Natural killer cell (primary cell): ENCODE measurements around the gene ALK. TPM values are rescaled to one million over a fixed set of nuclear protein-coding genes. Genes with fewer than 3 reads are reported as not detected.

Experiments used
- ATAC-seq, 3 donors: fragments of 150-1000 bp in 2 of 3; fragments of 200-7000 bp in 1 of 3; cut with Tn5 transposase; 1 replicate in 1 of 3; 2 replicates in 2 of 3; pipeline ENCODE4 v1.10.0; 2021; ENCODE audit warnings: mild to moderate bottlenecking in 2 of 3, moderate library complexity in 2 of 3
- DNase-seq, 2 donors: peaks; one replicate each; pipeline versions ENCODE4 v3.0.0 to v3.0.0-alpha.2; 2013 to 2021; ENCODE audit warnings: mixed read lengths in 1 of 2
- H3K27ac ChIP-seq: one replicate; pipeline ENCODE4 v1.5.1; 2013; ENCODE audit warnings: mild to moderate bottlenecking, low read length
- H3K27me3 ChIP-seq: one replicate; pipeline ENCODE4 v1.6.1; 2013; ENCODE audit warnings: low read length; ENCODE audit not compliant: control insufficient read depth, insufficient read depth
- H3K36me3 ChIP-seq: one replicate; pipeline ENCODE4 v1.6.1; 2013; ENCODE audit warnings: low read length; ENCODE audit not compliant: control insufficient read depth, insufficient read depth
- H3K4me1 ChIP-seq: one replicate; pipeline ENCODE4 v1.6.1; 2013; ENCODE audit warnings: low read length; ENCODE audit not compliant: control insufficient read depth, insufficient read depth
- H3K4me3 ChIP-seq: one replicate; pipeline ENCODE4 v1.5.1; 2013; ENCODE audit warnings: low read length
- H3K9me3 ChIP-seq: one replicate; pipeline ENCODE4 v1.6.1; 2013; ENCODE audit warnings: low read length; ENCODE audit not compliant: control insufficient read depth, insufficient read depth
- H3K27ac Mint-ChIP-seq, 2 donors: one replicate each; pipeline ENCODE4 v1.8.0; 2022; ENCODE audit warnings: mild to moderate bottlenecking in 2 of 2, mixed read lengths in 2 of 2, moderate library complexity in 1 of 2
- H3K27me3 Mint-ChIP-seq, 2 donors: one replicate each; pipeline ENCODE4 v1.8.0; 2022; ENCODE audit warnings: low read depth in 2 of 2, mixed read lengths in 2 of 2
- H3K36me3 Mint-ChIP-seq: one replicate; pipeline ENCODE4 v1.8.0; 2022; ENCODE audit warnings: mixed read lengths
- H3K4me1 Mint-ChIP-seq, 2 donors: one replicate each; pipeline ENCODE4 v1.8.0; 2022; ENCODE audit warnings: mixed read lengths in 2 of 2
- H3K4me3 Mint-ChIP-seq: one replicate; pipeline ENCODE4 v1.8.0; 2022; ENCODE audit warnings: mild to moderate bottlenecking, moderate library complexity, mixed read lengths
- H3K9me3 Mint-ChIP-seq, 2 donors: one replicate each; pipeline ENCODE4 v1.8.0; 2022; ENCODE audit warnings: mixed read lengths in 2 of 2
- WGBS: methylation state at CpG from one replicate; pipeline ENCODE4 v1.1.7; 2013; ENCODE audit warnings: missing lambda C conversion rate; ENCODE audit not compliant: insufficient coverage; 5-methylcytosine and 5-hydroxymethylcytosine counted together
- intact Hi-C: fragments of 100-400 bp; cut with micrococcal nuclease; formaldehyde crosslinking; loops from one replicate; pipeline ENCODE4 v1.14.2; 2022
- total RNA-seq, 4 donors: library from RNA; stranded (reverse); fragments of 120-200 nt in 1 of 4; gene quantifications; one replicate each; pipeline versions ENCODE4 v1.2.3 to v1.2.4, GENCODE V29; 2013 to 2022
- TF ChIP-seq, protein P1 (sequence below): fragments of 200-600 bp; IDR thresholded peaks from one replicate; pipeline ENCODE4 v1.8.0; 2022; ENCODE audit warnings: antibody characterized with exemption

ALK gene
- total RNA-seq, 3 donors from 2014 or later (not counting 1 experiment from before 2014, with no cell fraction given), result not detected

DNA sequence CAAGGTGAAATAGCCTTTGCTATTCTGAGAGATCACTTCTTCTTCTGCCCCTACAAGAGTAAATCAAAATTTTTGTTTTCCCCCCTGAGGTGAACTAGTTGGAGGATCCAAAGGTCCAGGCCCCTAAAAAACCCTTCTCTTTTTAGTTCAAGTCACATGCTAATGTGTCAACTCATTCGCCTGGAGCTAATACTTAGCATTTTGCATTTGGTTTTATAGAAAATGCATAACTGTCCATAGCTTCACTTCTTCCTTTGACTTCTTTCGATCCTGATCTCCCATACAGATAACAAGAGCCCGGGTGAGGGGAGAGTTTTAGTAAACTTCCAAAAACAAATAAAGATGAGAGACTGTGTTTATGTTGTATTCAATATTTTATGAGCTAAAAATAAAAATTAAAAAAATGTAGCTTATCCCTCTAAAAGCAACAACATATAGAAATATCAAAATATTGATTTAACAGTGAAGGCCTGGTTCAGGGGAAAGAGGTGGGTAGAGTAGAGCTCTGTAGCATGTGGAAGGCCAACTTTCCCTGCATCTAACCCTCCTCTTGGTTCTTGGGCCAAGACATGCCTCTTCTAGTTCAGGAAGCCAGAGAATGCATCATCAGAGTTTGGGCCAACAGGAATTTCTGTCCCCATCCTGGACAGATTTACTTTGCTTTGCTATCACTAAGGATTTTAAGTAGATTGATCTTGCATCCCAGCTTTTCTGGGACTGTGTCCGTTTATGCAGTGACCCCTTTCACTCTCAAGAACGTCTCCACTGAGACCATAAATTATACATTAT lies 333.8 kb downstream of the ALK start:
- peaks cover 0 to 9% of the 10 kb centered on the region in 2 donors for H3K27me3 Mint-ChIP-seq
- H3K9me3 ChIP-seq, result no peaks in the 10 kb centered on the region
- no peaks in the 10 kb centered on the region for H3K27me3 ChIP-seq
- no peak overlapping the region for H3K27ac Mint-ChIP-seq
- TF ChIP-seq, protein P1, sequence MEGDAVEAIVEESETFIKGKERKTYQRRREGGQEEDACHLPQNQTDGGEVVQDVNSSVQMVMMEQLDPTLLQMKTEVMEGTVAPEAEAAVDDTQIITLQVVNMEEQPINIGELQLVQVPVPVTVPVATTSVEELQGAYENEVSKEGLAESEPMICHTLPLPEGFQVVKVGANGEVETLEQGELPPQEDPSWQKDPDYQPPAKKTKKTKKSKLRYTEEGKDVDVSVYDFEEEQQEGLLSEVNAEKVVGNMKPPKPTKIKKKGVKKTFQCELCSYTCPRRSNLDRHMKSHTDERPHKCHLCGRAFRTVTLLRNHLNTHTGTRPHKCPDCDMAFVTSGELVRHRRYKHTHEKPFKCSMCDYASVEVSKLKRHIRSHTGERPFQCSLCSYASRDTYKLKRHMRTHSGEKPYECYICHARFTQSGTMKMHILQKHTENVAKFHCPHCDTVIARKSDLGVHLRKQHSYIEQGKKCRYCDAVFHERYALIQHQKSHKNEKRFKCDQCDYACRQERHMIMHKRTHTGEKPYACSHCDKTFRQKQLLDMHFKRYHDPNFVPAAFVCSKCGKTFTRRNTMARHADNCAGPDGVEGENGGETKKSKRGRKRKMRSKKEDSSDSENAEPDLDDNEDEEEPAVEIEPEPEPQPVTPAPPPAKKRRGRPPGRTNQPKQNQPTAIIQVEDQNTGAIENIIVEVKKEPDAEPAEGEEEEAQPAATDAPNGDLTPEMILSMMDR, result no peak
- no peak for DNase-seq
- no peaks in the 10 kb centered on the region for H3K36me3 Mint-ChIP-seq
- no peaks in the 10 kb centered on the region for H3K4me1 Mint-ChIP-seq
- H3K4me3 ChIP-seq, result no peak overlapping the region
- 92% methylated on average over 2 of the region's 5 CpGs for WGBS
- no peaks in the 10 kb centered on the region for H3K9me3 Mint-ChIP-seq
- H3K4me1 ChIP-seq, result no peaks in the 10 kb centered on the region
- no peak overlapping the region for H3K27ac ChIP-seq
- no peak for ATAC-seq
- intact Hi-C loops, result no loop called here
- H3K36me3 ChIP-seq, result no peaks in the 10 kb centered on the region
- H3K4me3 Mint-ChIP-seq, result no peak overlapping the region

DNA sequence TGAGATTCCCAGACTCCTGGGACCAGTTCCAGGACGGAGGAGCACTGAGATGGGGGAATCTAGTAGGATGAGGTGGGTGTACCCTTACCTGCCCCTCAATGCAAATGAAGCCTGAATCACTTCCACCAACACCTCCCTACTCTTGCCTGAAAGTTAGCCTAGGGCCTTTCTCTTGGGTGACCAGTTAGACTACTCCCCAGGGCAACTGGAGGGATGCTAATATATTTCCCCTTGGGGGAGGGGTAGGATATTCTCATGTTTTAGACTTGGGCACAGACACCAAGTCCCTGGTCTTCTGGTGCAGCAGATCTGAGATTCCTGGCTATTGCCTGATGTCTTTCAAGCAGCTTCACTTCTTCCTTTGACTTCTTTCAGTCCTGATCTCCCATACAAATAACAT lies 334.5 kb downstream of the ALK start:
- Mint-ChIP-seq H3K36me3 (no peaks in the 10 kb centered on the region), H3K27ac (no peak overlapping the region), H3K27me3 (peaks cover 0 to 2% of the 10 kb centered on the region in 2 donors), H3K4me1 (no peaks in the 10 kb centered on the region), H3K4me3 (no peak overlapping the region), H3K9me3 (no peaks in the 10 kb centered on the region)
- no peak for DNase-seq
- intact Hi-C loops, result no loop called here
- no peaks in the 10 kb centered on the region for H3K4me1 ChIP-seq
- no peaks in the 10 kb centered on the region for H3K36me3 ChIP-seq
- no peak overlapping the region for H3K4me3 ChIP-seq
- WGBS, result no CpG with 5 or more reads among the region's 1 CpG
- no peaks in the 10 kb centered on the region for H3K27me3 ChIP-seq
- no peaks in the 10 kb centered on the region for H3K9me3 ChIP-seq
- H3K27ac ChIP-seq, result no peak overlapping the region
- no peak for ATAC-seq
- TF ChIP-seq, protein P1, result no peak

DNA sequence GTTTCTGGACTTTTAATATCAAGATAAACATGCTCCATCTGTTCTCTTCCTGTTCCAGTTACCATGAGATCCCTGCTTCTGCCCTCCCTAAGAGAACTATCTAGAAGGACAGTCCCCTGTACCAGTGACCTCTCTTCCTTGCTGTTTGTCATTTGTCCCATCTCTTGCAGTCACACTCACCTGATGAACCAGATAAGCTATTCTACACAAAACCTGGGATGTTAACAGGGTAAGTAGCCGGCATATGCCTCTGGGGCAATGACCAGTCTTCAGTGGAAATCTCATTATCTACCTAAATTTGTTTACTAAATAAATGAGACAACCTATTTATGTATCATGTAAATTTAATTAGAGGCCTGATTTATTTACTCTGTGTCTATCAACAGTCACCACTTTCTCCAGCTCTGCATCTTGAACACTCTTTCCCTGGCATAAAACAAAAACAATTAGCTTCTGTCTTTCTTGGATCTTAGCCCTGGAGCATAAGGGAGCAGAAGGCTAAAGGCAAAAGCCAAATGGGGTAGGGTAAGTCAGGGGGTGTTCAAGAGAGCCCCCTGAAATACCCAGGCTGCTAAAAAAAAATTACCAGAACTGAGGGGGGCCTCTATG lies 337.7 kb downstream of the ALK start:
- Histone ChIP-seq H3K4me1 (no peaks in the 10 kb centered on the region), H3K36me3 (no peaks in the 10 kb centered on the region), H3K9me3 (no peaks in the 10 kb centered on the region), H3K4me3 (no peak overlapping the region), H3K27me3 (no peaks in the 10 kb centered on the region), H3K27ac (no peak overlapping the region)
- intact Hi-C loops, result no loop called here
- TF ChIP-seq, protein P1, result no peak
- no CpG with 5 or more reads among the region's 1 CpG for WGBS
- Mint-ChIP-seq H3K9me3 (no peaks in the 10 kb centered on the region), H3K27me3 (peaks cover 0 to 7% of the 10 kb centered on the region in 2 donors), H3K4me3 (no peak overlapping the region), H3K4me1 (no peaks in the 10 kb centered on the region), H3K27ac (no peak overlapping the region), H3K36me3 (no peaks in the 10 kb centered on the region)
- ATAC-seq (no peak), DNase-seq (no peak)
